HepG2 (cell line): ENCODE measurements around the gene CPNE2. TPM values are rescaled to one million over a fixed set of nuclear protein-coding genes. Genes with fewer than 3 reads are reported as not detected.

Source experiments
- ATAC-seq: fragments of 200-7000 bp; cut with Tn5 transposase; 3 replicates; pipeline ENCODE4 v1.9.1; 2020; ENCODE audit warnings: mild to moderate bottlenecking, moderate library complexity
- BruUV-seq: library from RNA; stranded (reverse); fragments of 400-500 nt; replicated peaks from 2 replicates; lab custom pipeline; 2021; lab: Mats Ljungman, UMichigan
- CTCF ChIA-PET: fragments of 300-600 bp; formaldehyde crosslinking; extraction: SDS; loops from one replicate; lab custom pipeline; 2021; ENCODE audit warnings: low total read pairs, inconsistent platforms, low intra/inter-chr PET ratio; lab: Yijun Ruan, JAX
- POLR2A ChIA-PET: fragments of 350-600 bp; sonication (Branson Sonifier 250); formaldehyde crosslinking; loops from one replicate; lab custom pipeline; 2020; ENCODE audit warnings: antibody characterized with exemption, inconsistent platforms; lab: Yijun Ruan, JAX
- DNase-seq: peaks from one replicate; pipeline ENCODE4 v3.0.0-alpha.2; 2015; ENCODE audit warnings: low spot score
- FAIRE-seq: peaks from 3 replicates; lab custom pipeline; 2011; peaks lifted over from hg19 to GRCh38; lab: Jason Lieb, UNC
- H2AFZ ChIP-seq: one replicate; pipeline ENCODE4 v1.6.1; 2011; ENCODE audit warnings: low read length, inconsistent platforms
- H3K27ac ChIP-seq: fragments of 300-600 bp; 3 replicates; pipeline ENCODE4 v1.8.0; 2011; ENCODE audit warnings: mixed run types, mild to moderate bottlenecking, mixed read lengths, low read length, inconsistent platforms; ENCODE audit not compliant: insufficient read depth; ENCODE audit errors: extremely low read length
- H3K27me3 ChIP-seq, 2 experiments: fragments of 200-600 bp in 1 of 2; 2 replicates in 1 of 2; 3 replicates in 1 of 2; pipeline versions ENCODE4 v1.6.0 to v1.8.0; 2011; ENCODE audit warnings: low read length in 2 of 2, mild to moderate bottlenecking in 2 of 2, moderate library complexity in 2 of 2, inconsistent platforms in 1 of 2; ENCODE audit not compliant: insufficient read depth in 2 of 2, control insufficient read depth in 1 of 2
- H3K36me3 ChIP-seq, 2 experiments: fragments of 200-600 bp in 1 of 2; replicated peaks in 1 of 2; 2 replicates in 1 of 2; 3 replicates in 1 of 2; pipeline versions ENCODE4 v1.5.1 to v1.8.0; 2011; ENCODE audit warnings: low read length in 2 of 2, inconsistent platforms in 1 of 2; ENCODE audit not compliant: insufficient read depth in 2 of 2, control insufficient read depth in 1 of 2
- H3K4me1 ChIP-seq: 2 replicates; pipeline ENCODE4 v1.5.1; 2012; ENCODE audit warnings: low read length, inconsistent platforms; ENCODE audit not compliant: insufficient read depth
- H3K4me2 ChIP-seq: 2 replicates; pipeline ENCODE4 v1.6.0; 2011; ENCODE audit warnings: low read depth, low read length, inconsistent platforms
- H3K4me3 ChIP-seq, 3 experiments: fragments of 200-600 bp in 1 of 3; sonication (generic), shearing (Covaris generic) in 1 of 3; replicated peaks in 1 of 3; 2 replicates each; pipeline ENCODE4 v1.5.1; 2011 to 2016; ENCODE audit warnings: low read length in 3 of 3, inconsistent platforms in 2 of 3, low read depth in 2 of 3, mild to moderate bottlenecking in 2 of 3, control low read depth in 1 of 3, mixed read lengths in 1 of 3; ENCODE audit not compliant: insufficient read depth in 1 of 3
- H3K79me2 ChIP-seq: one replicate; pipeline ENCODE4 v1.6.1; 2011; ENCODE audit warnings: low read length, inconsistent platforms; ENCODE audit not compliant: insufficient read depth
- H3K9ac ChIP-seq: 2 replicates; pipeline ENCODE4 v1.6.0; 2011; ENCODE audit warnings: mild to moderate bottlenecking, low read depth, low read length, inconsistent platforms; ENCODE audit not compliant: insufficient read depth
- H3K9me3 ChIP-seq: 2 replicates; pipeline ENCODE4 v1.5.1; 2012; ENCODE audit warnings: mild to moderate bottlenecking, low read length
- H4K20me1 ChIP-seq: 2 replicates; pipeline ENCODE4 v1.6.0; 2011; ENCODE audit warnings: inconsistent platforms, mild to moderate bottlenecking, low read length, moderate library complexity; ENCODE audit not compliant: insufficient read depth
- ATF7 ChIP-seq, 2 experiments: fragments of 450-650 bp in 1 of 2; sonication (generic) in 1 of 2; formaldehyde crosslinking in 1 of 2; IDR thresholded peaks; 2 replicates each; pipeline versions ENCODE4 v1.4.0 to v1.6.1; 2016 to 2020; ENCODE audit warnings: antibody characterized with exemption in 1 of 2, mild to moderate bottlenecking in 1 of 2, missing genetic modification reagents in 1 of 2
- GABPB1 ChIP-seq: IDR thresholded peaks from 2 replicates; pipeline ENCODE4 v1.6.1; 2016; ENCODE audit warnings: mild to moderate bottlenecking, missing genetic modification reagents, moderate library complexity, missing compliant biosample characterization
- KDM1A ChIP-seq: IDR thresholded peaks from 2 replicates; pipeline ENCODE4 v1.6.1; 2016; ENCODE audit warnings: missing compliant biosample characterization
- KLF13 ChIP-seq: sonication (generic); formaldehyde crosslinking; IDR thresholded peaks from 2 replicates; pipeline ENCODE4 v1.4.0; 2020; ENCODE audit warnings: mild to moderate bottlenecking, missing genetic modification reagents
- PHF20 ChIP-seq: sonication (generic); formaldehyde crosslinking; IDR thresholded peaks from 2 replicates; pipeline ENCODE4 v1.5.0; 2020; ENCODE audit warnings: mild to moderate bottlenecking, missing genetic modification reagents
- POLR2A ChIP-seq, 2 experiments: IDR thresholded peaks; 2 replicates each; pipeline ENCODE4 v1.6.1; 2011; ENCODE audit warnings: low read depth in 2 of 2, low read length in 2 of 2, mild to moderate bottlenecking in 1 of 2, moderate library complexity in 1 of 2; ENCODE audit not compliant: insufficient read depth in 1 of 2
- SIX1 ChIP-seq: sonication (generic); formaldehyde crosslinking; IDR thresholded peaks from 2 replicates; pipeline ENCODE4 v1.4.0; 2020; ENCODE audit warnings: missing genetic modification reagents, borderline replicate concordance
- SIX4 ChIP-seq: sonication (generic); formaldehyde crosslinking; IDR thresholded peaks from 2 replicates; pipeline ENCODE4 v1.4.0; 2020; ENCODE audit warnings: missing genetic modification reagents
- STAT5B ChIP-seq: sonication (generic); formaldehyde crosslinking; IDR thresholded peaks from 2 replicates; pipeline ENCODE4 v1.4.0; 2020; ENCODE audit warnings: missing genetic modification reagents
- TGIF2 ChIP-seq: IDR thresholded peaks from 2 replicates; pipeline ENCODE4 v1.6.1; 2016; ENCODE audit warnings: control low read depth, missing compliant biosample characterization
- ZFP90 ChIP-seq: sonication (generic); formaldehyde crosslinking; IDR thresholded peaks from 2 replicates; pipeline ENCODE4 v1.8.0; 2022; ENCODE audit warnings: missing genetic modification reagents, mild to moderate bottlenecking, inconsistent platforms, borderline replicate concordance
- ZNF543 ChIP-seq: sonication (generic); formaldehyde crosslinking; IDR thresholded peaks from 2 replicates; pipeline ENCODE4 v1.4.0; 2020; ENCODE audit warnings: mild to moderate bottlenecking, missing genetic modification reagents
- ZNF772 ChIP-seq: sonication (generic); formaldehyde crosslinking; IDR thresholded peaks from 2 replicates; pipeline ENCODE4 v1.5.0; 2020; ENCODE audit warnings: mild to moderate bottlenecking, missing genetic modification reagents
- WGBS: methylation state at CpG from one replicate; pipeline ENCODE4 v1.1.6; 2017; ENCODE audit warnings: low lambda C conversion rate; 5-methylcytosine and 5-hydroxymethylcytosine counted together
- in situ Hi-C: cut with HindIII; loops from 2 replicates; pipeline ENCODE4 v1.10.0; 2017; ENCODE audit warnings: low pct_unique_long_range_greater_than_20kb; ENCODE audit not compliant: extremely low pct_ligation_motif_present
- intact Hi-C: fragments of 100-400 bp; cut with micrococcal nuclease; formaldehyde crosslinking; loops from one replicate; pipeline ENCODE4 v1.10.0; 2022; ENCODE audit not compliant: unreplicated experiment
- polyA plus RNA-seq, 8 experiments: library from polyadenylated mRNA; depleted of rRNA in 3 of 8; stranded (reverse) in 7 of 8; unstranded in 1 of 8; fragments of >200 nt; fragmentation: Illumina TruSeq in 4 of 8; extraction: Trizol in 4 of 8; gene quantifications; 2 replicates each; pipeline versions ENCODE4 v1.2.1 to v1.2.3, GENCODE V29; 2011 to 2016; ENCODE audit warnings: low read depth in 4 of 8, missing spikeins in 1 of 8, mixed read lengths in 1 of 8; ENCODE audit not compliant: insufficient read depth in 1 of 8
- total RNA-seq, 5 experiments: library from RNA; depleted of rRNA; stranded (reverse); fragments of >200 nt; fragmentation: Illumina TruSeq; extraction: Trizol; gene quantifications; 2 replicates each; pipeline ENCODE4 v1.2.3, GENCODE V29; 2016; ENCODE audit warnings: low read depth in 1 of 5
- TF ChIP-seq, protein P1 (sequence below): sonication (generic); formaldehyde crosslinking; IDR thresholded peaks from 2 replicates; pipeline ENCODE4 v1.9.0; 2022; ENCODE audit warnings: missing genetic modification reagents, mild to moderate bottlenecking, borderline replicate concordance
- TF ChIP-seq, protein P2 (sequence below): sonication (generic); formaldehyde crosslinking; IDR thresholded peaks from 2 replicates; pipeline ENCODE4 v1.5.0; 2020; ENCODE audit warnings: missing genetic modification reagents
- TF ChIP-seq, protein P3 (sequence below): sonication (generic); formaldehyde crosslinking; IDR thresholded peaks from 2 replicates; pipeline ENCODE4 v1.4.0; 2020; ENCODE audit warnings: mild to moderate bottlenecking, missing genetic modification reagents

CPNE2 gene
- total and polyA plus RNA-seq, 2 of the 13 experiments (the other 11 are each of a cell fraction or from before 2014, with no cell fraction given), result 10.6 to 23.3 TPM

DNA sequence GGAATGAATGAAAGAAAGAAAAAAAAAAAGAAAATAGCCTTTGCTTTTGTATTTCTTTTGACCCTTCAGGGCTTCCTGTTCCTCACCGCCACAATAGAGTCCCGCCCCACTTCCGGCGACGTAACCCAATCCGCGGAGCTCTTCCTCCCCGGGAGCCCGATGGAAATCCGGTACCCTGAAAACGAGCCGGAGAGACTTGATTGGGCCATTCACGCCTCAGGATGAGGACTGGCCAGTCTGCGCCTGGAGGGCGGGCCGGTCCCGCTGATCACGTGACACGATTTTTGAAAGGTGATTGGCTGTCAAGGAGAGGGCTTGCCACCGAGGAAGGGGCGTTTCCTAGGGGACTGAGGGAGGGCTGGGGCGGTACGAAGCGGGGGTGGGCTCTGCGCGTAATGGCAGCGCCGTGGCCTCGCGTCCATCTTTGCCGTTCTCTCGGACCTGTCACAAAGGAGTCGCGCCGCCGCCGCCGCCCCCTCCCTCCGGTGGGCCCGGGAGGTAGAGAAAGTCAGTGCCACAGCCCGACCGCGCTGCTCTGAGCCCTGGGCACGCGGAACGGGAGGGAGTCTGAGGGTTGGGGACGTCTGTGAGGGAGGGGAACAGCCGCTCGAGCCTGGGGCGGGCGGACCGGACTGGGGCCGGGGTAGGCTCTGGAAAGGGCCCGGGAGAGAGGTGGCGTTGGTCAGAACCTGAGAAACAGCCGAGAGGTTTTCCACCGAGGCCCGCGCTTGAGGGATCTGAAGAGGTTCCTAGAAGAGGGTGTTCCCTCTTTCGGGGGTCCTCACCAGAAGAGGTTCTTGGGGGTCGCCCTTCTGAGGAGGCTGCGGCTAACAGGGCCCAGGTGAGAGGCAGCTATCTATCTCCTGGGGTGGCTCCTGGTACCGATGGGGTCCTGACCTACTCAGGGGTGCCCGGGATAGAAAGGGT is 93.8 kb downstream of the CPNE2 start, which contains the start of the genes PSME3IP1 and RSPRY1:
Gene PSME3IP1 (minus strand): TSS at position 95 of the 927 bp plus-strand sequence. CDS start 12,185 bp downstream, outside the sequence.
Gene RSPRY1 (plus strand): TSS at position 385 of the 927 bp plus-strand sequence. CDS start 18,330 bp downstream, outside the sequence.
- Histone ChIP-seq H3K79me2 (peaks cover 78% of the 10 kb centered on the region), H3K4me3 (peak within 1 kb of the TSS; percentile 93 to 99 (median 94)), H3K36me3 (peaks cover 2 to 8% of the 10 kb centered on the region in 2 experiments; a peak in 4 of 5 replicates), H3K4me2 (peak within 1 kb of the TSS; percentile 89), H3K9me3 (no peaks in the 10 kb centered on the region), H4K20me1 (peaks cover 9% of the 10 kb centered on the region), H2AFZ (no peak within 1 kb of the TSS), H3K27ac (peak within 1 kb of the TSS; percentile 82), H3K27me3 (no peaks in the 10 kb centered on the region; a peak in 2 of 5 replicates), H3K9ac (peak within 1 kb of the TSS; percentile 93), H3K4me1 (peaks cover 51% of the 10 kb centered on the region)
- FAIRE-seq (peak; percentile 94), DNase-seq (peak; percentile 100), ATAC-seq (peak; percentile 94)
- no TSS peak for BruUV-seq
- intact Hi-C loops (loop anchor here (1.0 to 5.0 kb wide), 4 partner anchors 8 to 111 kb away; partner anchors contain the start of genes ARL2BP and PLLP), in situ Hi-C loops (loop anchor here (5.0 kb wide), 1 partner anchor 96 kb away; the partner anchor contains the start of gene PLLP)
- WGBS, result under 1% methylated on average over 53 of the region's 64 CpGs
- POLR2A ChIA-PET, result interaction anchor here (0.6 to 3.4 kb wide), 29 partner anchors 7 to 943 kb away, joined by 3 to 33 read pairs (median 4); partner anchors contain the start of genes ARL2BP, CFAP20, CIAPIN1 and COQ9
- CTCF ChIA-PET, result no interaction called here
- TF ChIP-seq SIX1 (no peak), TGIF2 (no peak), ATF7 (IDR thresholded peaks at IDR 0.05) (no peak), ATF7 (CRISPR knock-in tag; IDR thresholded peaks at IDR 0.05) (peak; percentile 59; the same call in 1 of the 2 replicates), SIX4 (CRISPR knock-in tag) (peak; percentile 32; the same call in 1 of the 2 replicates), GABPB1 (CRISPR knock-in tag) (peak; percentile 92), ZNF772 (CRISPR knock-in tag) (peak; percentile 66; the same call in 1 of the 2 replicates), ZNF543 (peak; percentile 76; the same call in 1 of the 2 replicates), POLR2A (IDR thresholded peaks at IDR 0.05; ENCODE audit: insufficient read depth in 1 of 2, low read depth in 2 of 2, low read length in 2 of 2) (peak; percentile 75 to 94), PHF20 (CRISPR knock-in tag) (peak; percentile 80), KDM1A (CRISPR knock-in tag) (no peak), KLF13 (CRISPR knock-in tag) (peak; percentile 57; the same call in 1 of the 2 replicates), ZFP90 (CRISPR knock-in tag) (no peak; the same call in 1 of the 2 replicates), STAT5B (CRISPR knock-in tag) (no peak)
- TF ChIP-seq, protein P1, sequence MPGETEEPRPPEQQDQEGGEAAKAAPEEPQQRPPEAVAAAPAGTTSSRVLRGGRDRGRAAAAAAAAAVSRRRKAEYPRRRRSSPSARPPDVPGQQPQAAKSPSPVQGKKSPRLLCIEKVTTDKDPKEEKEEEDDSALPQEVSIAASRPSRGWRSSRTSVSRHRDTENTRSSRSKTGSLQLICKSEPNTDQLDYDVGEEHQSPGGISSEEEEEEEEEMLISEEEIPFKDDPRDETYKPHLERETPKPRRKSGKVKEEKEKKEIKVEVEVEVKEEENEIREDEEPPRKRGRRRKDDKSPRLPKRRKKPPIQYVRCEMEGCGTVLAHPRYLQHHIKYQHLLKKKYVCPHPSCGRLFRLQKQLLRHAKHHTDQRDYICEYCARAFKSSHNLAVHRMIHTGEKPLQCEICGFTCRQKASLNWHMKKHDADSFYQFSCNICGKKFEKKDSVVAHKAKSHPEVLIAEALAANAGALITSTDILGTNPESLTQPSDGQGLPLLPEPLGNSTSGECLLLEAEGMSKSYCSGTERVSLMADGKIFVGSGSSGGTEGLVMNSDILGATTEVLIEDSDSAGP (CRISPR knock-in tag), result peak; percentile 49; the same call in 1 of the 2 replicates
- TF ChIP-seq, protein P2, sequence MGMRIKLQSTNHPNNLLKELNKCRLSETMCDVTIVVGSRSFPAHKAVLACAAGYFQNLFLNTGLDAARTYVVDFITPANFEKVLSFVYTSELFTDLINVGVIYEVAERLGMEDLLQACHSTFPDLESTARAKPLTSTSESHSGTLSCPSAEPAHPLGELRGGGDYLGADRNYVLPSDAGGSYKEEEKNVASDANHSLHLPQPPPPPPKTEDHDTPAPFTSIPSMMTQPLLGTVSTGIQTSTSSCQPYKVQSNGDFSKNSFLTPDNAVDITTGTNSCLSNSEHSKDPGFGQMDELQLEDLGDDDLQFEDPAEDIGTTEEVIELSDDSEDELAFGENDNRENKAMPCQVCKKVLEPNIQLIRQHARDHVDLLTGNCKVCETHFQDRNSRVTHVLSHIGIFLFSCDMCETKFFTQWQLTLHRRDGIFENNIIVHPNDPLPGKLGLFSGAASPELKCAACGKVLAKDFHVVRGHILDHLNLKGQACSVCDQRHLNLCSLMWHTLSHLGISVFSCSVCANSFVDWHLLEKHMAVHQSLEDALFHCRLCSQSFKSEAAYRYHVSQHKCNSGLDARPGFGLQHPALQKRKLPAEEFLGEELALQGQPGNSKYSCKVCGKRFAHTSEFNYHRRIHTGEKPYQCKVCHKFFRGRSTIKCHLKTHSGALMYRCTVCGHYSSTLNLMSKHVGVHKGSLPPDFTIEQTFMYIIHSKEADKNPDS (CRISPR knock-in tag), result 0 out of 2 replicates have a peak, but pooled peaks have one; percentile 49
- TF ChIP-seq, protein P3, sequence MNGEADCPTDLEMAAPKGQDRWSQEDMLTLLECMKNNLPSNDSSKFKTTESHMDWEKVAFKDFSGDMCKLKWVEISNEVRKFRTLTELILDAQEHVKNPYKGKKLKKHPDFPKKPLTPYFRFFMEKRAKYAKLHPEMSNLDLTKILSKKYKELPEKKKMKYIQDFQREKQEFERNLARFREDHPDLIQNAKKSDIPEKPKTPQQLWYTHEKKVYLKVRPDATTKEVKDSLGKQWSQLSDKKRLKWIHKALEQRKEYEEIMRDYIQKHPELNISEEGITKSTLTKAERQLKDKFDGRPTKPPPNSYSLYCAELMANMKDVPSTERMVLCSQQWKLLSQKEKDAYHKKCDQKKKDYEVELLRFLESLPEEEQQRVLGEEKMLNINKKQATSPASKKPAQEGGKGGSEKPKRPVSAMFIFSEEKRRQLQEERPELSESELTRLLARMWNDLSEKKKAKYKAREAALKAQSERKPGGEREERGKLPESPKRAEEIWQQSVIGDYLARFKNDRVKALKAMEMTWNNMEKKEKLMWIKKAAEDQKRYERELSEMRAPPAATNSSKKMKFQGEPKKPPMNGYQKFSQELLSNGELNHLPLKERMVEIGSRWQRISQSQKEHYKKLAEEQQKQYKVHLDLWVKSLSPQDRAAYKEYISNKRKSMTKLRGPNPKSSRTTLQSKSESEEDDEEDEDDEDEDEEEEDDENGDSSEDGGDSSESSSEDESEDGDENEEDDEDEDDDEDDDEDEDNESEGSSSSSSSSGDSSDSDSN, result peak; percentile 95
